ENCODE data around the gene NPTX1.

DNA sequence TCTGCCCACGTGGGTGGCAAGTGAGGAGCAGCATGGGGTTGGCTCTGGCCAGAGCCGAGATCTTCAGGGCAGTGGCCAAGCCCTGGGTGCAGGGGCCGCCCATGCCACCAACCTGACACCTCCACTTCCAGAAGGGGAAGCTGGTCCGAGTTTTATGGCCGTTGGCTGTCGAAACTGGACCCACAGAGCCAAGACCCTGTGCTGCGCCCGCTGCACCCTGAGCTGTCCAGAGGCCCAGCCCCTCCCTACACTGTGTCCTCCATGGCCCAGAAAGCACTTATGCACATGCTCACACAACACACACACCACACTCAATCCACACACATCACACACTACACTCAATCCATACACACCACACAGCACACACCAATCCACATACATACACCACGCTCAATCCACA is 34.4 kb upstream of the NPTX1 start:
- no peak for TF ChIP-seq POLR2AphosphoS5 (IDR thresholded peaks at IDR 0.05; ENCODE audit: low read depth)
- no peak for TF ChIP-seq CTCF (IDR thresholded peaks at IDR 0.05; ENCODE audit: insufficient read depth, low read length)
- TF ChIP-seq GABPA (IDR thresholded peaks at IDR 0.05; ENCODE audit: low read depth) = no peak
- no peak for TF ChIP-seq REST (IDR thresholded peaks at IDR 0.05; ENCODE audit: insufficient replicate concordance, low read depth)
- no peak for TF ChIP-seq SPI1 (IDR thresholded peaks at IDR 0.05; ENCODE audit: borderline replicate concordance, low read depth)
